NT2/D1 (cell line): ENCODE measurements around the gene SOX10.
"Not testable (repeated sequence)": the region's sequence is repeated elsewhere in the genome, so short reads cannot be mapped to it uniquely, and the experiment has no call there.

Experiments used
- DNase-seq: peaks from one replicate; pipeline ENCODE4 v3.0.0-alpha.2; 2011; ENCODE audit warnings: low read depth, low spot score
- H3K27me3 ChIP-seq: 2 replicates; pipeline ENCODE4 v1.6.0; 2011; ENCODE audit warnings: mild to moderate bottlenecking; ENCODE audit not compliant: insufficient read length, insufficient read depth
- H3K36me3 ChIP-seq: 2 replicates; pipeline ENCODE4 v1.6.1; 2011; ENCODE audit warnings: mild to moderate bottlenecking, low read length, mixed read lengths; ENCODE audit not compliant: insufficient read depth, insufficient read length
- H3K4me1 ChIP-seq: 2 replicates; pipeline ENCODE4 v1.5.1; 2011; ENCODE audit not compliant: insufficient read depth, insufficient read length
- H3K4me3 ChIP-seq: 2 replicates; pipeline ENCODE4 v1.5.1; 2011; ENCODE audit warnings: low read depth; ENCODE audit not compliant: insufficient read length
- H3K9ac ChIP-seq: 2 replicates; pipeline ENCODE4 v1.6.0; 2011; ENCODE audit warnings: low read depth; ENCODE audit not compliant: insufficient read length
- H3K9me3 ChIP-seq: 2 replicates; pipeline ENCODE4 v1.5.1; 2011; ENCODE audit warnings: mild to moderate bottlenecking, low read length; ENCODE audit not compliant: insufficient read depth
- SUZ12 ChIP-seq: IDR thresholded peaks from 2 replicates; pipeline ENCODE4 v1.6.1; 2011; ENCODE audit not compliant: insufficient read length, insufficient read depth; ENCODE audit errors: extremely low read depth
- YY1 ChIP-seq: IDR thresholded peaks from 2 replicates; pipeline ENCODE4 v1.6.1; 2011; ENCODE audit not compliant: insufficient read length, insufficient read depth
- ZNF274 ChIP-seq: IDR thresholded peaks from 2 replicates; pipeline ENCODE4 v1.6.1; 2011; ENCODE audit warnings: mild to moderate bottlenecking, low read depth, low read length

Gene SOX10

DNA sequence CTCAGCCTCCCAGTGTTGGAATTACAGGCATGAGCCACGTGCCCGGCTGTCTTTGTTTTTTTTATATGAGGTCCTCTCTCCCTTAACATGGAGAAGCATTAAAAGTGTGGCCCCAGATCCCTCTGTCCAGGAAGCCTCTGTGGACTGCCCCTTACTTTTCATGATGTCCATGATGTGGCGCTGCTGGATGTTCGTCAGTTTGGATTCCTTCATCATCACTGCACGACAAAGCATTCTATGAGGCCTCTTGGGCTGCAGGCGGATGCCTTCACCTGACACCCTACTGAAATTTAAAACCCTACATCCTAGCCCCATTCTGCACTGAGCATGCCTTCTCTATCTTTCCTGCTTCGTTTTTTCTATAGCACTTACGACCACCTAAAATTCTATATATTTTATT lies 33.0 kb downstream of the SOX10 start:
- peaks cover 3% of the 10 kb centered on the region for H3K36me3 ChIP-seq
- DNase-seq, result no peak
- H3K4me3 ChIP-seq, result no peak overlapping the region
- H3K4me1 ChIP-seq, result peaks cover 7% of the 10 kb centered on the region
- no peak overlapping the region for H3K9ac ChIP-seq
- TF ChIP-seq YY1, result no peak
- no peak for TF ChIP-seq SUZ12
- no peak for TF ChIP-seq ZNF274
- peaks cover 15% of the 10 kb centered on the region for H3K27me3 ChIP-seq
- no peaks in the 10 kb centered on the region for H3K9me3 ChIP-seq

DNA sequence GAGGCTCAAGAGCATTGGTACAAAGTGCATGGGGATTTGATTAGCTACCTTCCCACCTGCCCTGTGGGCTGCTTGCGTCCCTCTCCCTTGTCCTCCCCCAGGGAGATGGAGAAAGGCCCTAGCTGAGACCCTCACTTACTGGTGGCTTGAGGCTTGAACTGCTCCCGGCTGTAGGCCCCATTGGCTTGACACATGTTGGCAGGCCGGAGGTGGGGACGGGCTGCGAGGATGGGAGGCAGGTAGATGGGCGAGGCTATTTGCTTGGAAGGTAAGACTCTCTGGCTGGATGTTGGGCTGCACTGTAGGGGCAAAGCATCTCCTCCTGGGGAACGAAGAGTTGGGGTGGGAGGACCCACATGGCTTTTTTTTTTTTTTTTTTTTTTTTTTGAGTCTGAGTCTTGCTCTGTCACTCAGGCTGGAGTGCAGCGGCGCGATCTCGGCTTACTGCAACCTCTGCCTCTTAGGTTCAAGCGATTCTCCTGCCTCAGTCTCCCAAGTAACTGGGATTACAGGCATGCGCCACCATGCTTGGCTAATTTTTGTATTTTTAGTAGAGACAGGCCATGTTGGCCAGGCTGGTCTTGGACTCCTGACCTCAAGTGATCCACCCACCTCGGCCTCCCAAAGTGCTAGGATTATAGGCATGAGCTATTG lies 37.1 kb downstream of the SOX10 start:
- H3K9me3 ChIP-seq, H3K4me1 ChIP-seq, DNase-seq, H3K4me3 ChIP-seq, H3K9ac ChIP-seq, H3K27me3 ChIP-seq: not testable (repeated sequence)
- H3K36me3 ChIP-seq, result peaks cover 16% of the 10 kb centered on the region

DNA sequence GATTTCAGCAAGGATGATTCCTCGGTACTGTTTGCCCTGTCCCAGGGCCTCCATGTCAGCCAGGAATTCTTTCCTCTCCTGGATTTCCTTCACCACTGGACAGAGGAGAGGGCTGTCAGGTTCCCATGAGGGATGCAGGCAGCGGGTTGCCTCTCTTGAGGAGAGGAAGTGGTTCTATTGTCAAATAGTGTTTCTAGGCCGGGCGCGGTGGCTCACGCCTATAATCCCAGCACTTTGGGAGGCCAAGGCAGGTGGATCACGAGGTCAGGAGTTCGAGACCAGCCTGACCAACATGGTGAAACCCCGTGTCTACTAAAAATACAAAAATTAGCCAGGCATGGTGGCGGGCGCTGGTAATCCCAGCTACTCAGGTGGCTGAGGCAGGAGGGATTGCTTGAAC lies 39.9 kb downstream of the SOX10 start:
- H3K4me1 ChIP-seq, H3K9me3 ChIP-seq, H3K4me3 ChIP-seq, H3K9ac ChIP-seq, H3K27me3 ChIP-seq, DNase-seq: not testable (repeated sequence)
- peaks cover 36% of the 10 kb centered on the region for H3K36me3 ChIP-seq

DNA sequence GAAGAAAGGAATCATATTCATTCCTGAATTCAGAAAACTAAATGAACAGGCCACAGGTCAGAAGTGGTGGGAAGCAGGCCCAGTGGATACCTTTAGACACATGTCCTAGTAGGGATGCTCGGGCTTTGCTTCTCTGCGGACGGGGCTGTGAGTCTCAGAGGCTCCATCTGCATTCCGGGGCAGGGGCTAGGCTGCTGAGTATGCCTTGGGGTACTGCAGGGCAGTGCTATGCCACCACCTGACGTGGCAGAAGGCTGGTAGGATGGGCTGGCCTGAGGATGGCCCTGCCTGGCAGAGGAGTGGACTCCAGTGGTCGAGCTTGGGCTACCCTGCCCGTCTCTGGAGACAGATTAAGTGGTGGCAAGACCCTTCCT lies 40.5 kb downstream of the SOX10 start:
- H3K9me3 ChIP-seq, result no peaks in the 10 kb centered on the region
- H3K27me3 ChIP-seq, result no peaks in the 10 kb centered on the region
- H3K4me3 ChIP-seq, result no peak overlapping the region
- H3K36me3 ChIP-seq, result peaks cover 40% of the 10 kb centered on the region
- H3K9ac ChIP-seq, result no peak overlapping the region
- TF ChIP-seq SUZ12 (no peak), ZNF274 (no peak), YY1 (no peak)
- DNase-seq, result no peak
- peaks cover 4% of the 10 kb centered on the region for H3K4me1 ChIP-seq

DNA sequence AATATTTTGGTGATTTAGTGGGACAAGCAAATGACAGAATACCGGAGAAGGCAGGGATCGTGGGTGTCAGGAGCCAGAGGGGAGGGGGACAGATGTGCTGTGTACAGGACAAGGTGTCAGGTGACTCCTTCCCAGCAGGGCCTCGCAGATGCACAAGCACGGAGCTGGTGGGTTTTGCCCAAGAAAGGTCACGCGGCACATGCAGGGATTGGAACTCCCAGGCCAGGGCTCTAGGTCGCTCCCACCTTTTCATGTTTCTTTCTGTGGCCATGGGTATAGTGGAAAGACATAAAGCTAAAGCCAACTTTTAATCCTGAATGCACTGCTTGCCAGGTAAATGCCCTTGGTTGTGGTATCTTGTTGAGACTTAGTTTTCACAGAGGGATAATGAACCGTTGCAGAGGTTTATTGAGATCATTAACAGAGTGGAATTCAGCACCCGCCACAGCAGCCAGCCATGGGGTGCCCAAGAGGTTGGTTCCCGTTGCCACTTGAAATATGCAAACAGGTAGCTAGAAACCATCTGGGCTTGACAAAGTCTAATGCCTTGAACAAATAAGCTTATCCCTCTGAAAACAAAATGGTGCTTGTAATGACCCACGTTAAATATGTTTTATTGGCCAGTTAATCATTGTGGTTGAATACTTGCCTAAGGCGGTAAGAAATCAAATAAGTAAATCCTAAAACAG lies 41.1 kb downstream of the SOX10 start:
- Histone ChIP-seq H3K4me3 (no peak overlapping the region), H3K9me3 (no peaks in the 10 kb centered on the region), H3K36me3 (peaks cover 43% of the 10 kb centered on the region), H3K9ac (no peak overlapping the region), H3K27me3 (no peaks in the 10 kb centered on the region), H3K4me1 (peaks cover 4% of the 10 kb centered on the region)
- TF ChIP-seq SUZ12 (no peak), ZNF274 (no peak), YY1 (no peak)
- DNase-seq, result no peak

DNA sequence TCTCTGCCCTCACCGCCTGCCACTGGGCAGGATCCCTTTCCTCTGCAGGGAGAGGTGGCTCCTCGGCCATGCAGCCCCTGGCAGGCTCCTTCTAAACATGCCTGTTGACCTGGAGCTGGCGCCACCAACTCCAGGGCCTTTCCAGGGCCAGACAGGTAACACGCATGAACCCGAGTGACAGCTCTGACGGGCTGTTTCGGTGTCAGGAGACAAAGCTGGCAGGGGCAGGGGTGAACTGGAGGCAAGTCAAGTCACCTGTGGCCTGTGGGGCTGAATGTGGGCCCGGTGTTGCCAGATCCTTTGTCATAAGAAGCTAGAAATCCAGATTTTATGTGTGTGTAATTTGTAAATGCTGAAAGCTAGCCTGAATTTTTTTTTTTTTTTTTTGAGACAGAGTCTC lies 42.2 kb downstream of the SOX10 start:
- TF ChIP-seq ZNF274 (no peak), YY1 (no peak), SUZ12 (no peak)
- DNase-seq, result no peak
- Histone ChIP-seq H3K9ac (no peak overlapping the region), H3K9me3 (no peaks in the 10 kb centered on the region), H3K4me3 (no peak overlapping the region), H3K27me3 (no peaks in the 10 kb centered on the region), H3K36me3 (peaks cover 51% of the 10 kb centered on the region), H3K4me1 (peaks cover 4% of the 10 kb centered on the region)

DNA sequence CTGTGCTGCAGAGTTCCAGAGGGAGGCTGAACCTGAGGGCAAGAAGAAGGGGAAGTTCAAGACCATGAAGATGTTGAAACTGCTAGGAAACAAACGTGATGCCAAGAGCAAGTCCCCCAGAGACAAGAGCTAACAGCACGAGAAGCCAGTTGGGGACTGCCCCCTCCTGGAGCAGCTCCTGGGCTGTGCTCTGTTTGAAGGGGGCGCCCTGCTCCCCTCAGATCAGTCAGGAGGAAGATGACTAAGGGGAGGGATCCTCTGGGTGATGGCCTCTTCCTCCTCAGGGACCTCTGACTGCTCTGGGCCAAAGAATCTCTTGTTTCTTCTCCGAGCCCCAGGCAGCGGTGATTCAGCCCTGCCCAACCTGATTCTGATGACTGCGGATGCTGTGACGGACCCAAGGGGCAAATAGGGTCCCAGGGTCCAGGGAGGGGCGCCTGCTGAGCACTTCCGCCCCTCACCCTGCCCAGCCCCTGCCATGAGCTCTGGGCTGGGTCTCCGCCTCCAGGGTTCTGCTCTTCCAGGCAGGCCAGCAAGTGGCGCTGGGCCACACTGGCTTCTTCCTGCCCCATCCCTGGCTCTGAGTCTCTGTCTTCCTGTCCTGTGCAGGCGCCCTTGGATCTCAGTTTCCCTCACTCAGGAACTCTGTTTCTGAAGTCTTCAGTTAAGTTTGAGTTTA lies 43.5 kb downstream of the SOX10 start:
- no peaks in the 10 kb centered on the region for H3K9me3 ChIP-seq
- no peak overlapping the region for H3K4me3 ChIP-seq
- no peak overlapping the region for H3K9ac ChIP-seq
- H3K36me3 ChIP-seq, result peaks cover 61% of the 10 kb centered on the region
- TF ChIP-seq YY1, result no peak
- no peak for TF ChIP-seq SUZ12
- no peak for TF ChIP-seq ZNF274
- H3K27me3 ChIP-seq, result no peaks in the 10 kb centered on the region
- peaks cover 6% of the 10 kb centered on the region for H3K4me1 ChIP-seq
- no peak for DNase-seq
